Measurements from ENCODE around the gene FBXO33.
A peak's percentile ranks its signal among the peaks of the same experiment; 100 is the strongest.

The FBXO33 gene

DNA sequence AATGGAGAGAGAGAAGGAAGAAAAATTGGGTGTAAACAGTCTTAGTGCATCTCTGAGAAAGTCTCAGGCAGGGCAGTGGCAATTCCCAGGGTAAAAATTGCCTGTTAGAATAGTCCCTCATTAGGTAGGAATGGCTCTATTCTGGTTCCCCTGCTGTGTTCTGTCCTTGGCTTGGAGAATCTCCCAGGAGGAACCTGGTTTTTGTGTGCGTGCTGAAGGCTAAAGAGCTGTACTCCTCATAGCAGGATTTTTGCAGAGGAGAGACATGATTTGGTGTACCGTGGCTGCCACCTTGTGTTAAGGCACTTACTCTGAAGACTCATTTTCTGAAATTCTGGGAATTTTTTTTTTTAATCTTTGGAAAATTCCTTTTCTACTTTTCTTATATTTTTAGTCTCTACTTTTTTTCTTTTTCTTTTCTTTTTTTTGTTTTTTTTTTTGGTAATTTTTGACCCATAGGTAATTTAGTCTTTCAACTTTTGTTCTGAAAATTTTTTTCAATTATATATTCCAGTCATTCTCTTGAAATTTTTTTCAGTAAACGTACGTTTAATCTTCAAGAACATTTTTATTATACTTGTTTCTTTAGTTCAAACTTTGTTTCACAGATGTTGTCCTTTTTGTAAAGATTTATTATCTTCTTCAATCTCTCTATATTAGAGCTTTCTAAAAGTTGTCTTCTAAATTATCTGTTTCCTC lies 63.8 kb downstream of the FBXO33 start:
- TF ChIP-seq, protein P1, sequence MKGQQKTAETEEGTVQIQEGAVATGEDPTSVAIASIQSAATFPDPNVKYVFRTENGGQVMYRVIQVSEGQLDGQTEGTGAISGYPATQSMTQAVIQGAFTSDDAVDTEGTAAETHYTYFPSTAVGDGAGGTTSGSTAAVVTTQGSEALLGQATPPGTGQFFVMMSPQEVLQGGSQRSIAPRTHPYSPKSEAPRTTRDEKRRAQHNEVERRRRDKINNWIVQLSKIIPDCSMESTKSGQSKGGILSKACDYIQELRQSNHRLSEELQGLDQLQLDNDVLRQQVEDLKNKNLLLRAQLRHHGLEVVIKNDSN (IDR thresholded peaks at IDR 0.05) = no peak
- peak; percentile 84 for TF ChIP-seq RAD21 (IDR thresholded peaks at IDR 0.05; ENCODE audit: low read depth)

DNA sequence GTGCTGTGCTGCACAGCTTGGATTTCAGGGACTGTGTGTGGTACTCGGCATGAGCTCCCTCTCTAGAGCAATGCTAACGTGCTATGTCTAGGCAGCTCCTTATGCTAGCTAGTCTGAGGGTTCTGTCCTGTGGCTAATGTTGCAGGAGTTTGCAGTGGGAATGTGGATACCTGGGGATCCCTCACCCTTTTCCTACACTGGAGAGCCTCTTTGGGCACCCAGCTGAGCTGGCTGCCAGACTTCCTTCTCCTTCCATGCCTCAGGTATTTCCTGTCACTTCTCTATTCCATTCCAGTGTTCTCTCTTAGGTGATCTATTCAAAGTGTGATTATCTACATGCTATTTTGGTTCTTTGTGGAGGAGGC lies 64.9 kb downstream of the FBXO33 start:
- TF ChIP-seq YY1 (IDR thresholded peaks at IDR 0.05; ENCODE audit: low read depth) = no peak
- no peak for TF ChIP-seq EGR1 (IDR thresholded peaks at IDR 0.05)
- TF ChIP-seq NFIC (IDR thresholded peaks at IDR 0.05) = no peak
- no peak for TF ChIP-seq TAF1 (IDR thresholded peaks at IDR 0.05; ENCODE audit: low read depth)
- no peak for TF ChIP-seq REST (IDR thresholded peaks at IDR 0.05; ENCODE audit: low read depth)
- TF ChIP-seq CEBPB (IDR thresholded peaks at IDR 0.05) = no peak
- no peak for TF ChIP-seq CREB1 (IDR thresholded peaks at IDR 0.05; ENCODE audit: low read depth)
- TF ChIP-seq, protein P2, sequence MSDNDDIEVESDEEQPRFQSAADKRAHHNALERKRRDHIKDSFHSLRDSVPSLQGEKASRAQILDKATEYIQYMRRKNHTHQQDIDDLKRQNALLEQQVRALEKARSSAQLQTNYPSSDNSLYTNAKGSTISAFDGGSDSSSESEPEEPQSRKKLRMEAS (IDR thresholded peaks at IDR 0.05) = no peak
- no peak for TF ChIP-seq FOXM1 (IDR thresholded peaks at IDR 0.05; ENCODE audit: borderline replicate concordance, low read depth)
- no peak for TF ChIP-seq TEAD4 (IDR thresholded peaks at IDR 0.05)
- no peak for TF ChIP-seq EP300 (IDR thresholded peaks at IDR 0.05; ENCODE audit: borderline replicate concordance)
- no peak for TF ChIP-seq ZBTB7A (IDR thresholded peaks at IDR 0.05; ENCODE audit: low read depth)
- no peak for TF ChIP-seq TCF12 (IDR thresholded peaks at IDR 0.05; ENCODE audit: low read depth)
- TF ChIP-seq, protein P1 (IDR thresholded peaks at IDR 0.05) = no peak
- no peak for TF ChIP-seq RAD21 (IDR thresholded peaks at IDR 0.05; ENCODE audit: low read depth)

- TF ChIP-seq FOXM1 (IDR thresholded peaks at IDR 0.05; ENCODE audit: borderline replicate concordance, low read depth) (no peak), EGR1 (IDR thresholded peaks at IDR 0.05) (no peak), RAD21 (IDR thresholded peaks at IDR 0.05; ENCODE audit: low read depth) (no peak), EP300 (IDR thresholded peaks at IDR 0.05; ENCODE audit: borderline replicate concordance) (no peak), CEBPB (IDR thresholded peaks at IDR 0.05) (no peak), CREB1 (IDR thresholded peaks at IDR 0.05; ENCODE audit: low read depth) (no peak), TEAD4 (IDR thresholded peaks at IDR 0.05) (no peak), TAF1 (IDR thresholded peaks at IDR 0.05; ENCODE audit: low read depth) (no peak), TCF12 (IDR thresholded peaks at IDR 0.05; ENCODE audit: low read depth) (no peak), ZBTB7A (IDR thresholded peaks at IDR 0.05; ENCODE audit: low read depth) (no peak), YY1 (IDR thresholded peaks at IDR 0.05; ENCODE audit: low read depth) (no peak), NFIC (IDR thresholded peaks at IDR 0.05) (no peak), REST (IDR thresholded peaks at IDR 0.05; ENCODE audit: low read depth) (no peak)
- TF ChIP-seq, protein P2 (IDR thresholded peaks at IDR 0.05) = no peak
- TF ChIP-seq, protein P1 (IDR thresholded peaks at IDR 0.05) = no peak
Measured at GRCh38 chr14:39366460-39367386, 65.5 kb downstream of the FBXO33 start.

- TF ChIP-seq NFIC (IDR thresholded peaks at IDR 0.05) (no peak), TCF12 (IDR thresholded peaks at IDR 0.05; ENCODE audit: low read depth) (no peak), CEBPB (IDR thresholded peaks at IDR 0.05) (no peak), RAD21 (IDR thresholded peaks at IDR 0.05; ENCODE audit: low read depth) (no peak), FOXM1 (IDR thresholded peaks at IDR 0.05; ENCODE audit: borderline replicate concordance, low read depth) (no peak), EGR1 (IDR thresholded peaks at IDR 0.05) (no peak), REST (IDR thresholded peaks at IDR 0.05; ENCODE audit: low read depth) (no peak), TAF1 (IDR thresholded peaks at IDR 0.05; ENCODE audit: low read depth) (no peak), CREB1 (IDR thresholded peaks at IDR 0.05; ENCODE audit: low read depth) (no peak), TEAD4 (IDR thresholded peaks at IDR 0.05) (no peak), EP300 (IDR thresholded peaks at IDR 0.05; ENCODE audit: borderline replicate concordance) (no peak), ZBTB7A (IDR thresholded peaks at IDR 0.05; ENCODE audit: low read depth) (no peak)
- TF ChIP-seq, protein P1 (IDR thresholded peaks at IDR 0.05) = no peak
Measured at GRCh38 chr14:39365354-39365753, 66.9 kb downstream of the FBXO33 start.
